Measurements from ENCODE around the gene SYNE3.

The SYNE3 gene

GRCh38 chr14:95475540-95476240, 40.8 kb downstream of the SYNE3 start:
- no peak for DNase-seq (ENCODE audit: low read depth in 2 of 2)

GRCh38 chr14:95474941-95475340, 41.5 kb downstream of the SYNE3 start:
- no peak for DNase-seq (ENCODE audit: low read depth in 2 of 2)

- DNase-seq (ENCODE audit: low read depth in 2 of 2): no peak
Measured at GRCh38 chr14:95474486-95474885, 42.0 kb downstream of the SYNE3 start.

GRCh38 chr14:95472819-95473251, 43.6 kb downstream of the SYNE3 start:
- DNase-seq (ENCODE audit: low read depth in 2 of 2): no peak

GRCh38 chr14:95471476-95471875, 45.0 kb downstream of the SYNE3 start:
- DNase-seq (ENCODE audit: low read depth in 2 of 2): no peak

- DNase-seq (ENCODE audit: low read depth in 2 of 2): no peak
Measured at GRCh38 chr14:95471016-95471415, 45.4 kb downstream of the SYNE3 start.

- no peak for DNase-seq (ENCODE audit: low read depth in 2 of 2)
Measured at GRCh38 chr14:95469134-95469481, 47.3 kb downstream of the SYNE3 start.

GRCh38 chr14:95468448-95469133, 47.9 kb downstream of the SYNE3 start:
- no peak for DNase-seq (ENCODE audit: low read depth in 2 of 2)

- DNase-seq (ENCODE audit: low read depth in 2 of 2): no peak
Measured at GRCh38 chr14:95467657-95468056, 48.8 kb downstream of the SYNE3 start.

- DNase-seq (ENCODE audit: low read depth in 2 of 2): no peak
Measured at GRCh38 chr14:95467232-95467631, 49.2 kb downstream of the SYNE3 start.

Measured in stimulated activated CD4-positive, alpha-beta T cell treated with anti-CD3 and anti-CD28 coated beads, Interleukin-15, amount 100 ng/mL, for 48 hours (primary cell).